Omental fat pad (tissue), 4 donors: ENCODE data around the gene PRPSAP2. TPM values are rescaled to one million over a fixed set of nuclear protein-coding genes. Genes with fewer than 3 reads are reported as not detected.
"Not testable (repeated sequence)": the region's sequence is repeated elsewhere in the genome, so short reads cannot be mapped to it uniquely, and the experiment has no call there.

Experiments
- ATAC-seq: fragments of 150-250 bp; one replicate; pipeline ENCODE4 v1.9.1; 2016; ENCODE audit warnings: mild to moderate bottlenecking, moderate library complexity; ENCODE audit not compliant: low FRiP score
- DNase-seq: peaks from one replicate; pipeline ENCODE4 v3.0.0-alpha.2; 2019; ENCODE audit warnings: low spot score
- CTCF ChIP-seq, 3 donors: fragments of 450-650 bp; IDR thresholded peaks; one replicate each; pipeline ENCODE4 v1.5.1; 2016 to 2017; ENCODE audit warnings: antibody characterized with exemption in 3 of 3, mild to moderate bottlenecking in 3 of 3, moderate library complexity in 2 of 3
- total RNA-seq, 4 donors: library from RNA; depleted of rRNA; stranded (reverse); fragments of >200 nt; gene quantifications; one replicate each; pipeline ENCODE4 v1.1.0, GENCODE V29; 2016

Gene PRPSAP2
- total RNA-seq, 4 donors from 2014 or later = 14.3 to 28.4 (median 14.9) TPM

DNA sequence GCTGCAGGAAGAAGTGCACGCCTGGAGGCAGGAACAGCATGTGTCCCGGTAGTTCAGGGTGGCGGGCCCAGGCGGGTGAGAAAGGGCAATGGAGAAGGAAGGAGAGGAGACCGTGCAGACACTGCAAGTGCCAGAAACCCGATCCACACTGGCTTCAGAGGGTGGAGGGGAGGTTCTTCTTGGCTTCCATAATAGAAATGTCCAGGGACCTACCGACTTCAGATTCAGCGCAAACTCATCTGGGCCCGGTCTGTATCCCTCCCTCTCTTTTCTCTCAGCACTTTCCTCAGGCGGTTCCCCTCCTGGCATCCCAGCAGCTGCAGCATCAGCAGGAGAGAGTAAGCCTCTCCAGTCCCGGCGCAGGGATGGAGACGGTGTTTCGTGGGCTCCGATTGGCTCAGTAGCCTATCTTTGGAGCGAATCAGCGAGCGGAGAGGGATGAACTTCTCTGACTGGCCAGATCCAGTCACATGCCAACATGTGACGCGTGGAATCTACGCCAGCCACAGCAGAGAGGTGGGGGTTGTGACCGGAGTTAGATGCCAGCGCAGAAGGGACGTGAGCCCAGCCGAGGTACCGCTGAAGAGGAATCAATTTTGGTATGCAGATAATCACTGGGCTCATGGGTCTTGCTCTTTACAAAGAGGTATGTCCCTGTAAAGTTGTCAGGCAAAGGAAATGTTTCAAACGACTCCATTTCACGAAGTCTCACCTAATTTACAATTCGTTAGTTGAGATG lies 1.9 kb upstream of the PRPSAP2 start:
- no peak for TF ChIP-seq CTCF (IDR thresholded peaks at IDR 0.05)
- ATAC-seq (peak; percentile 92), DNase-seq (peak; percentile 74)

GRCh38 chr17:18856570-18856915 lies 1.4 kb upstream of the PRPSAP2 start:
- no peak for DNase-seq
- no peak for TF ChIP-seq CTCF (IDR thresholded peaks at IDR 0.05)
- ATAC-seq = no peak

- ATAC-seq = no peak
- TF ChIP-seq CTCF (IDR thresholded peaks at IDR 0.05) = no peak
Measured at GRCh38 chr17:18858567-18859245, 775 bp downstream of the PRPSAP2 start.

GRCh38 chr17:18859256-18859655 lies 1.3 kb downstream of the PRPSAP2 start:
- DNase-seq (no peak), ATAC-seq (no peak)
- no peak for TF ChIP-seq CTCF (IDR thresholded peaks at IDR 0.05)

More at GRCh38 chr17:18858567-18859245, 775 bp downstream of the PRPSAP2 start:
- DNase-seq = no peak

DNA sequence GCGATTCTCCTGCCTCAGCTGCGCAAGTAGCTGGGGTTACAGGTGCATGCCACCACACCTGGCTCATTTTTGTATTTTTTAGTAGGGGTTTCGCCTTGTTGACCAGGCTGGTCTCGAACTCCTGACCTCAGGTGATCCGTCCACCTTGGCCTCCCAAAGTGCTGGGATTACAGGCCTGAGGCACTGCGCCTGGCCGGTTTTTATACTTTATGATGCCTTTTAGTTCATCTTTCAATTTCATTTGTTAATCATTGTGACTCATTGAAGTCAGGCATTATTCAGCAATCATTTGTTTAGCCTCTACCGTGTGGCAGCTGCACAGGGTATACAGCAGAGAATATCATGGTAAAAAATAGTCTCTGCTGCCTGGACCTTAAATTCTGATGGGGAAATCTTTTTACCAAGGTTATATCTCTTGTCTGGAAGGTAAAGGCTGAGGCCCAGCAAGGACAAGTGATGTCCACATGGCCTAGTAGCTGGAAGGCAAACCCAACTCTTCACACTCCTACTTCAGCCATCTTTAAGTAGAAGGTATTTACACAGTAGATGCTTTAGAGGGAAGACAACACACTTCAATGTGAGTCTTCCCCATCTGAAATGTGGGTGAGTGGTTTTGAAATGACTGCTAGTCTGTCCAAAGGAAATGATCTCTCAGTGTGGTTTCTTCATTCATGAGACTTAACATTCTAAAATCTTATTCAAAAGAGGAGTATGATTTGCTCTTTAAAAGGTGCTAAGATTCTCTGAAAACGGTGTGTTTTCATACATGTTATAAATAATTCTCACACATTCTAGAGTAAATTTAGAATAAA lies 2.4 kb downstream of the PRPSAP2 start:
- ATAC-seq (no peak), DNase-seq (no peak)
- no peak for TF ChIP-seq CTCF (IDR thresholded peaks at IDR 0.05)

DNA sequence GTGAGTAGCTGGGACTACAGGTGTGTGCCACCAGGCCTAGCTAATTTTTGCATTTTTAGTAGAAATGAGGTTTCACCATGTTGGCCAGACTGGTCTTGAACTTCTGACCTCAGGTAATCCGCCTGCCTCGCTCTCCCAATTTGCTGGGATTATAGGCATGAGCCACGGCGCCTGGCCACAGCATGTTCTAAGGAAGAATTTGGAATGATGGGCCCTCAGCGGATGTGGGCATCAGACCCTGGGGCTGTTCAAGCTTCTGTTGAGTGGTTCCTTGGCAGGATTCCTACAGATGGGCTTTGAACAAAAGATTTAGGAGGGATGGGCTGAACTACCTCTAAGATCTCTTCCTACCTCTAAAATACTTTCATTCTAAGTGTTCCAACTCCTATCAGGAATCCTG lies 4.1 kb downstream of the PRPSAP2 start:
- DNase-seq (no peak), ATAC-seq (no peak)
- TF ChIP-seq CTCF (IDR thresholded peaks at IDR 0.05) = no peak

GRCh38 chr17:18864996-18865395 lies 7.1 kb downstream of the PRPSAP2 start:
- not testable (repeated sequence) for ATAC-seq, DNase-seq
